H1 (cell line): ENCODE measurements around the gene ACBD4.

Experiments
- NRF1 ChIP-seq: IDR thresholded peaks from 2 replicates; pipeline ENCODE4 v1.6.1; 2011; ENCODE audit warnings: mild to moderate bottlenecking, low read depth, low read length, improper control_type of control experiment
- POLR2A ChIP-seq, 2 experiments: IDR thresholded peaks; 1 replicate in 1 of 2; 2 replicates in 1 of 2; pipeline ENCODE4 v1.6.1; 2011; ENCODE audit warnings: low read depth in 2 of 2, low read length in 2 of 2, mild to moderate bottlenecking in 2 of 2; ENCODE audit errors: control extremely low read depth in 1 of 2
- TF ChIP-seq, protein P1 (sequence below), 3 experiments: IDR thresholded peaks; 1 replicate in 2 of 3; 2 replicates in 1 of 3; pipeline versions ENCODE4 v1.5.1 to v1.6.1; 2011; ENCODE audit warnings: low read length in 3 of 3, mild to moderate bottlenecking in 3 of 3, inconsistent platforms in 2 of 3, low read depth in 1 of 3, moderate library complexity in 1 of 3; ENCODE audit not compliant: insufficient read depth in 1 of 3; ENCODE audit errors: control extremely low read depth in 1 of 3

DNA sequence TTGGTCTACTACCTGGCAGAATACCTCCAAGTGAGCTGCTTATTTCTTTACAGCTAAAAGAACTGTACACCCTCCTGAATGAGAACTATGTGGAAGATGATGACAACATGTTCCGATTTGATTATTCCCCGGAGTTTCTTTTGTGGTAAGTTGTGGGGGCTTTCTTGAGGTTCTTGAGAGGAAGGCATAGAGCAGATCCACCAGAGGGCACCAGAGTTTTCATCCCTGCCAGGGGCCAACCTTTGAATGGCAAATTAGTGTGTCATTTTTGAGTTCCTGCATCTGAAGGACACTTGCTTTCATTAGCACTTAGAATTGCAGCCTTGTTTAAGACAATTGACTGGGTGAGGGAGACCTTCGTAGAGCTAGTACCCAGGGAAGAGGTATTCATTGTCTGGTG is 39.3 kb upstream of the ACBD4 start:
- no peak for TF ChIP-seq POLR2A (IDR thresholded peaks at IDR 0.05; ENCODE audit: control extremely low read depth in 1 of 2, low read depth in 2 of 2, low read length in 2 of 2)
- TF ChIP-seq, protein P1, sequence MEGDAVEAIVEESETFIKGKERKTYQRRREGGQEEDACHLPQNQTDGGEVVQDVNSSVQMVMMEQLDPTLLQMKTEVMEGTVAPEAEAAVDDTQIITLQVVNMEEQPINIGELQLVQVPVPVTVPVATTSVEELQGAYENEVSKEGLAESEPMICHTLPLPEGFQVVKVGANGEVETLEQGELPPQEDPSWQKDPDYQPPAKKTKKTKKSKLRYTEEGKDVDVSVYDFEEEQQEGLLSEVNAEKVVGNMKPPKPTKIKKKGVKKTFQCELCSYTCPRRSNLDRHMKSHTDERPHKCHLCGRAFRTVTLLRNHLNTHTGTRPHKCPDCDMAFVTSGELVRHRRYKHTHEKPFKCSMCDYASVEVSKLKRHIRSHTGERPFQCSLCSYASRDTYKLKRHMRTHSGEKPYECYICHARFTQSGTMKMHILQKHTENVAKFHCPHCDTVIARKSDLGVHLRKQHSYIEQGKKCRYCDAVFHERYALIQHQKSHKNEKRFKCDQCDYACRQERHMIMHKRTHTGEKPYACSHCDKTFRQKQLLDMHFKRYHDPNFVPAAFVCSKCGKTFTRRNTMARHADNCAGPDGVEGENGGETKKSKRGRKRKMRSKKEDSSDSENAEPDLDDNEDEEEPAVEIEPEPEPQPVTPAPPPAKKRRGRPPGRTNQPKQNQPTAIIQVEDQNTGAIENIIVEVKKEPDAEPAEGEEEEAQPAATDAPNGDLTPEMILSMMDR (IDR thresholded peaks at IDR 0.05; ENCODE audit: control extremely low read depth in 1 of 3, insufficient read depth in 1 of 3, low read depth in 1 of 3, low read length in 3 of 3) = peak; percentile 37 to 61 (median 57)
- TF ChIP-seq NRF1 = no peak
